ENCODE results near the gene RAPSN. TPM values are rescaled to one million over a fixed set of nuclear protein-coding genes. Genes with fewer than 3 reads are reported as not detected.

RAPSN gene
- total and polyA plus RNA-seq, 8 donors: 0.18 to 0.92 (median 0.33) TPM

DNA sequence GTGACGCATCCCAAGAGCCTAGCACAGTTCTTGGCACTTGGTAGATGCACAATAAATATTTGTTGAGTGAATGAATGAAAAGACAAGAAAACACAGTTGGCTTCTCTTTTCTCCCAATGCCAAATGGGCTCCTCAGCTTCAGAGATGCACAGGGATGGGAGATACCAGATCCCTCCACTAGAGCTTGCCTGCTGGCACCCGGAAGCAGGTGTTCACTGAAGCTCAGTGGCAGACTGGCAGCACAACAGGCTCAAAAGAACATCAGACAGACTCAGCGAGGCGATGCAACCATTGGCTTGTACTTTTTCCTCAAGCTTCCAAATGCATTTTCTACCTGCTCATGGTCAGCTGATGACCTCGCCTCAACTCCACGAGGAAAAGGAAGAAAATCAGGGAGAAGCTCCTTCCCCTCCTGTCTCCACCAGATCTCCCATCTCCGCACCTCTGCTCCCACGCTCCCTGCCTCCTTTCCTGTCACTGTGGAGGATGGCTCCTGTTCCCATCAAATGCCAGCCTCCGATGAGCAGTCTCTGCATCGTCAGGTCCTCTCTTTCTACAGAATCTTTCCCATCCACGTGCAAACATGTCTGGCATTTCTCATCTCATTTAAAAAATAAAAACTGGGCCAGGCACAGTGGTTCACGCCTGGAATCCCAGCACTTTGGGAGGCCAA is 5.8 kb downstream of the RAPSN start:
- FAIRE-seq (no peak), DNase-seq (no peak), ATAC-seq (peak in 1 of 4 donors; percentile 38)
- WGBS, 2 donors: 77 to 82% methylated on average over 12 of the region's 12 CpGs
- Histone ChIP-seq H3K4me1 (no peaks in the 10 kb centered on the region), H3K4me3 (no peak overlapping the region), H3K27me3 (no peaks in the 10 kb centered on the region), H3K36me3 (no peaks in the 10 kb centered on the region), H3K27ac (no peak overlapping the region), H3K9me3 (no peaks in the 10 kb centered on the region)
- TF ChIP-seq, protein P1, sequence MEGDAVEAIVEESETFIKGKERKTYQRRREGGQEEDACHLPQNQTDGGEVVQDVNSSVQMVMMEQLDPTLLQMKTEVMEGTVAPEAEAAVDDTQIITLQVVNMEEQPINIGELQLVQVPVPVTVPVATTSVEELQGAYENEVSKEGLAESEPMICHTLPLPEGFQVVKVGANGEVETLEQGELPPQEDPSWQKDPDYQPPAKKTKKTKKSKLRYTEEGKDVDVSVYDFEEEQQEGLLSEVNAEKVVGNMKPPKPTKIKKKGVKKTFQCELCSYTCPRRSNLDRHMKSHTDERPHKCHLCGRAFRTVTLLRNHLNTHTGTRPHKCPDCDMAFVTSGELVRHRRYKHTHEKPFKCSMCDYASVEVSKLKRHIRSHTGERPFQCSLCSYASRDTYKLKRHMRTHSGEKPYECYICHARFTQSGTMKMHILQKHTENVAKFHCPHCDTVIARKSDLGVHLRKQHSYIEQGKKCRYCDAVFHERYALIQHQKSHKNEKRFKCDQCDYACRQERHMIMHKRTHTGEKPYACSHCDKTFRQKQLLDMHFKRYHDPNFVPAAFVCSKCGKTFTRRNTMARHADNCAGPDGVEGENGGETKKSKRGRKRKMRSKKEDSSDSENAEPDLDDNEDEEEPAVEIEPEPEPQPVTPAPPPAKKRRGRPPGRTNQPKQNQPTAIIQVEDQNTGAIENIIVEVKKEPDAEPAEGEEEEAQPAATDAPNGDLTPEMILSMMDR (IDR thresholded peaks at IDR 0.05): no peak
- intact Hi-C loops (cut with DNase I): loop anchor here in 1 of 3 donors (10.0 kb wide), 1 partner anchor 68 kb away; the partner anchor contains the start of gene SPI1

DNA sequence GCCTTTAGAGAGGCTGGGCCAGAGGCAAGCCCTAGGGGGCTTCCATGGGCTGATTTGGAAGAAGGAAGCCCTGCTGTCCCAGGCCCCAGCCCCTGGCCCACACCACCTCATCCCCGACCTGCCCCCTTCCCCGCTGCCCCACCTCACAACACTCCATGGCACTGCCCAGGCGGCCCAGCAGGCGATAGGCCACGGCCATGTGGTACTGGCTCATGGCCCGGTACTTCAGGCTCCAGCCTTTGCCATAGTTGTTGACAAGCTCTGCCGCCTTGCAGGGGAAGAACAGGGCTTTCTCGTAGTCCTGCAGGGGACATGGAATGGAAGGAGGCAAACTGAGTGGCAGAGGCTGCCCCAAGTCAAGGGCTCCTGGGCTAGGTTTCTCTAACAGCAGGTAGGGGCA is 6.4 kb downstream of the RAPSN start:
- TF ChIP-seq, protein P1 (IDR thresholded peaks at IDR 0.05): no peak
- H3K27me3 ChIP-seq: no peaks in the 10 kb centered on the region
- no peak overlapping the region for H3K27ac ChIP-seq
- H3K4me3 ChIP-seq: no peak overlapping the region
- DNase-seq (no peak), FAIRE-seq (no peak), ATAC-seq (no peak)
- peaks cover 0 to 6% (median 0%) of the 10 kb centered on the region in 3 donors for H3K4me1 ChIP-seq
- no peaks in the 10 kb centered on the region for H3K9me3 ChIP-seq
- WGBS, 2 donors: 84 to 88% methylated on average over 8 of the region's 8 CpGs
- H3K36me3 ChIP-seq: no peaks in the 10 kb centered on the region
- intact Hi-C loops (cut with DNase I): loop anchor here in 1 of 3 donors (10.0 kb wide), 1 partner anchor 68 kb away; the partner anchor contains the start of gene SPI1

DNA sequence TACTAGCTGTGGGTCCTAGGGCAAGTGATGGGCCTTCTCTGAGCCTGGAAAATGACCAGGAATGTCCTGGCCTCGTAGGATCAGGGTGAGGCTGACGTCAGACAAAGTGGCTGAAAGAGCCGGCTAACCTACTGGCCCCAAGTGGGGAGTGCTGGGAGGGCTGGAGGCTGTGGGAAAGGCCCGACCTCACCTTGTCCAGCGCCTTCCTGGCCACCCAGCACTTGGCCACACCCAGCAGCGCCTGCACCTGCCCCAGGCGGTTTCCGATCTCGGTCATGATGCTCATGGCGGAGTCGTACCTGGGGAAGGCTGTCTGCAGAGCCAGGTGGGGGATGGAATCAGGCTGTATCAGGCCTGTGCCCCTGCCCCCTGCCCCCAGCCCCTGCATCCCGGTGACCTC is 7.5 kb downstream of the RAPSN start:
- no peak overlapping the region for H3K4me3 ChIP-seq
- H3K36me3 ChIP-seq: no peaks in the 10 kb centered on the region
- TF ChIP-seq, protein P1 (IDR thresholded peaks at IDR 0.05): no peak
- 81 to 88% methylated on average over 12 of the region's 12 CpGs for WGBS, 2 donors
- H3K4me1 ChIP-seq: peaks cover 0 to 9% (median 0%) of the 10 kb centered on the region in 3 donors
- no peak overlapping the region for H3K27ac ChIP-seq
- H3K9me3 ChIP-seq: no peaks in the 10 kb centered on the region
- intact Hi-C loops (cut with DNase I): loop anchor here in 1 of 3 donors (10.0 kb wide), 1 partner anchor 67 kb away; the partner anchor contains the start of gene SPI1
- DNase-seq (no peak), FAIRE-seq (no peak), ATAC-seq (no peak)
- no peaks in the 10 kb centered on the region for H3K27me3 ChIP-seq

DNA sequence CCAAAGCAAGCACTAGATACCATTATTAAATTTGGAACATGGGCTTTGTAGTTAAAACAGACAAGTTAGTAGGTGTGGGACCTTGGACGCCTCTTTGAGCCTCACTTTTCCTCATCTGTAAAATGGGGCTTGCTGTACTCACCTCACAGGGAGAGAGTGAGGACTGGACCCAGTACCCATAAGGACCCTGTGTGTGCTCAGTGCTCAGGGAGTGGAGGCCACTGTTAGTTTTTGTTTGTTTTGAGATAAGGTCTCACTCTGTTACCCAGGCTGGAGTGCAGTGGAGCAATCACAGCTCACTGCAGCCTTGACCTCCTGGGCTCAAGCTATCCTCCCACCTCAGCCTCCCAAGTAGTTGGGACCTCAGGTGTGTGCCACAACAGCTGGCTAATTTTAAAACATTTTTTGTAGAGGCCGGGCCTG is 8.9 kb downstream of the RAPSN start:
- H3K27ac ChIP-seq: no peak overlapping the region
- H3K27me3 ChIP-seq: no peaks in the 10 kb centered on the region
- ATAC-seq (no peak), DNase-seq (no peak), FAIRE-seq (no peak)
- no peak overlapping the region for H3K4me3 ChIP-seq
- intact Hi-C loops (cut with DNase I): loop anchor here in 1 of 3 donors (10.0 kb wide), 1 partner anchor 65 kb away; the partner anchor contains the start of gene SPI1
- H3K9me3 ChIP-seq: no peaks in the 10 kb centered on the region
- WGBS, 2 donors: 83 to 88% methylated on average over 2 of the region's 2 CpGs
- TF ChIP-seq, protein P1 (IDR thresholded peaks at IDR 0.05): no peak
- H3K36me3 ChIP-seq: no peaks in the 10 kb centered on the region
- peaks cover 0 to 9% (median 0%) of the 10 kb centered on the region in 3 donors for H3K4me1 ChIP-seq

DNA sequence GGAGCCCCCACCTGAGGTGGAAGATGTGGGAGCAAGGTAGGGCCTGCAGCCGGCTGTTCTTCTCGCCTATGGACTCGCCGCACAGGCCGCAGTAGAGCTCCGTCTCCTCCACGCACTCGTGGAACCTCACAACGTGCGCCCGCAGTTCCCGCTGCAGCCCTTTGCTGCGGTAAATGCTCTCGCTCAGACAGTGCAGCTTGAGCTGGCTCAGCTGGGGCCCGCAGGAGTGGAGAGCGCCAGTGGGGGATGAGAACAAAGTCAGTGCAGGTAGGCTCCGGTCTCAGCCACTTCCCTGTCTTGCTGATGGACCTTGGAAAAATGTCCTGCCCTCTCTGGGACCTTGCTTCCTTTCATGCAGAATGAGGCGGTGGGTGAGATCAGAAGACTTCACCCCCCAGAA is 10.2 kb downstream of the RAPSN start:
- FAIRE-seq (no peak), DNase-seq (no peak), ATAC-seq (no peak)
- Histone ChIP-seq H3K27ac (no peak overlapping the region), H3K4me1 (peaks cover 0 to 9% (median 0%) of the 10 kb centered on the region in 3 donors), H3K36me3 (no peaks in the 10 kb centered on the region), H3K4me3 (no peak overlapping the region), H3K9me3 (no peaks in the 10 kb centered on the region), H3K27me3 (no peaks in the 10 kb centered on the region)
- WGBS, 2 donors: 93 to 97% methylated on average over 18 of the region's 18 CpGs
- intact Hi-C loops (cut with DNase I): no loop called here
- TF ChIP-seq, protein P1 (IDR thresholded peaks at IDR 0.05): no peak

Data from pancreas (tissue), 10 donors.